ENCODE data around the gene RBP5.
A peak's percentile ranks its signal among the peaks of the same experiment; 100 is the strongest.
"Not testable (repeated sequence)": the region's sequence is repeated elsewhere in the genome, so short reads cannot be mapped to it uniquely, and the experiment has no call there.

Gene RBP5

GRCh38 chr12:7108796-7109571, 19.7 kb downstream of the RBP5 start, which contains the start of gene C1RL:
C1RL (minus strand) TSS chr12:7109214; CDS start chr12:7109180, 34 bp downstream.
- peak; percentile 96 for TF ChIP-seq CTCF (IDR thresholded peaks at IDR 0.05; ENCODE audit: insufficient read depth, low read length, poor library complexity, severe bottlenecking)
- Histone ChIP-seq H3K36me3 (ENCODE audit: control insufficient read depth, insufficient read depth, low read length) (peaks cover 6% of the 10 kb centered on the region), H3K27me3 (replicated peaks; ENCODE audit: control insufficient read depth, insufficient read depth, low read length) (no peaks in the 10 kb centered on the region), H3K4me3 (replicated peaks; ENCODE audit: low read depth, low read length) (peak within 1 kb of the TSS; percentile 93)
- peak; percentile 83 for DNase-seq (ENCODE audit: extremely low read depth, insufficient read length)

- Histone ChIP-seq H3K4me3 (replicated peaks; ENCODE audit: low read depth, low read length) (peak overlapping the region; percentile 93), H3K36me3 (ENCODE audit: control insufficient read depth, insufficient read depth, low read length) (peaks cover 3% of the 10 kb centered on the region), H3K27me3 (replicated peaks; ENCODE audit: control insufficient read depth, insufficient read depth, low read length) (no peaks in the 10 kb centered on the region)
- DNase-seq (ENCODE audit: extremely low read depth, insufficient read length) = peak; percentile 88
- no peak for TF ChIP-seq CTCF (IDR thresholded peaks at IDR 0.05; ENCODE audit: insufficient read depth, low read length, poor library complexity, severe bottlenecking)
Measured at GRCh38 chr12:7108003-7108795, 20.5 kb downstream of the RBP5 start.

GRCh38 chr12:7107636-7108002, 21.1 kb downstream of the RBP5 start:
- DNase-seq (ENCODE audit: extremely low read depth, insufficient read length) = no peak
- H3K27me3 ChIP-seq (replicated peaks; ENCODE audit: control insufficient read depth, insufficient read depth, low read length) = no peaks in the 10 kb centered on the region
- TF ChIP-seq CTCF (IDR thresholded peaks at IDR 0.05; ENCODE audit: insufficient read depth, low read length, poor library complexity, severe bottlenecking) = no peak
- H3K4me3 ChIP-seq (replicated peaks; ENCODE audit: low read depth, low read length) = peak overlapping the region; percentile 93
- peaks cover 3% of the 10 kb centered on the region for H3K36me3 ChIP-seq (ENCODE audit: control insufficient read depth, insufficient read depth, low read length)

GRCh38 chr12:7107181-7107580, 21.5 kb downstream of the RBP5 start:
- H3K36me3 ChIP-seq (ENCODE audit: control insufficient read depth, insufficient read depth, low read length); DNase-seq (ENCODE audit: extremely low read depth, insufficient read length); H3K4me3 ChIP-seq (replicated peaks; ENCODE audit: low read depth, low read length); H3K27me3 ChIP-seq (replicated peaks; ENCODE audit: control insufficient read depth, insufficient read depth, low read length): not testable (repeated sequence)

GRCh38 chr12:7106082-7106481, 22.6 kb downstream of the RBP5 start:
- no peak for DNase-seq (ENCODE audit: extremely low read depth, insufficient read length)
- Histone ChIP-seq H3K27me3 (replicated peaks; ENCODE audit: control insufficient read depth, insufficient read depth, low read length) (no peaks in the 10 kb centered on the region), H3K36me3 (ENCODE audit: control insufficient read depth, insufficient read depth, low read length) (peaks cover 6% of the 10 kb centered on the region), H3K4me3 (replicated peaks; ENCODE audit: low read depth, low read length) (no peak overlapping the region)
- TF ChIP-seq CTCF (IDR thresholded peaks at IDR 0.05; ENCODE audit: insufficient read depth, low read length, poor library complexity, severe bottlenecking) = no peak
